Measurements from ENCODE around the gene ZNF543. TPM values are rescaled to one million over a fixed set of nuclear protein-coding genes. Genes with fewer than 3 reads are reported as not detected.
A peak's percentile ranks its signal among the peaks of the same experiment; 100 is the strongest.

The ZNF543 gene
- total RNA-seq, 2 experiments from 2014 or later: 4.0 to 4.3 TPM

DNA sequence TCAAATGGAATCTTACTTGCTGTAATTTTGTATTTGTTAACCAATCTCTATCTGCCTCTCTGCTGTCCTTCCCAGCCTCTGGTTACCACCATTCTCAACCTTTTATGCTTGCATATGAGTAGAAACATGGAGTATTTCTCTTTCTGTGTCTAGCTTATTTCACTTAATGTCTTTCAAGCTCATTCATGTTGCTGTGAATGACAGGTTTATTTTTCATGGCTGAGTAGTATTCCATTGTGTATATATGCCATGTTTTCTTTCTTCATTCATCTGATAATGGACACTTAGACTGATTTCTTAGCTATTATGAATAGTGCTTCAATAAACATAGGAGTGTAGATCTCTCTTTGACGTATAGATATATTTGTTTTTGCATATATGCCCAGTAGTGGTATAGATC lies 26.6 kb upstream of the ZNF543 start:
- Histone ChIP-seq H3K4me3 (ENCODE audit: low read length) (no peak overlapping the region), H3K9me3 (ENCODE audit: control insufficient read depth in 1 of 2, insufficient read depth in 1 of 2, low read length in 2 of 2) (peaks cover 39 to 65% of the 10 kb centered on the region in 2 experiments), H3K27ac (ENCODE audit: low read depth in 1 of 2, low read length in 2 of 2) (no peak overlapping the region), H3K27me3 (ENCODE audit: control insufficient read depth in 1 of 2, insufficient read depth in 2 of 2, low read length in 2 of 2) (no peaks in the 10 kb centered on the region), H3K36me3 (ENCODE audit: insufficient read depth, low read length) (peaks cover 72% of the 10 kb centered on the region), H3K4me1 (ENCODE audit: insufficient read depth, low read length) (no peaks in the 10 kb centered on the region)
- Mint-ChIP-seq H3K9me3 (peaks cover 35% of the 10 kb centered on the region), H3K4me1 (ENCODE audit: low read depth) (peaks cover 17% of the 10 kb centered on the region), H3K27ac (no peak overlapping the region), H3K27me3 (no peaks in the 10 kb centered on the region), H3K4me3 (peak overlapping the region; percentile 4), H3K36me3 (ENCODE audit: low read depth) (peaks cover 98% of the 10 kb centered on the region)
- no peak for DNase-seq
- TF ChIP-seq, protein P1, sequence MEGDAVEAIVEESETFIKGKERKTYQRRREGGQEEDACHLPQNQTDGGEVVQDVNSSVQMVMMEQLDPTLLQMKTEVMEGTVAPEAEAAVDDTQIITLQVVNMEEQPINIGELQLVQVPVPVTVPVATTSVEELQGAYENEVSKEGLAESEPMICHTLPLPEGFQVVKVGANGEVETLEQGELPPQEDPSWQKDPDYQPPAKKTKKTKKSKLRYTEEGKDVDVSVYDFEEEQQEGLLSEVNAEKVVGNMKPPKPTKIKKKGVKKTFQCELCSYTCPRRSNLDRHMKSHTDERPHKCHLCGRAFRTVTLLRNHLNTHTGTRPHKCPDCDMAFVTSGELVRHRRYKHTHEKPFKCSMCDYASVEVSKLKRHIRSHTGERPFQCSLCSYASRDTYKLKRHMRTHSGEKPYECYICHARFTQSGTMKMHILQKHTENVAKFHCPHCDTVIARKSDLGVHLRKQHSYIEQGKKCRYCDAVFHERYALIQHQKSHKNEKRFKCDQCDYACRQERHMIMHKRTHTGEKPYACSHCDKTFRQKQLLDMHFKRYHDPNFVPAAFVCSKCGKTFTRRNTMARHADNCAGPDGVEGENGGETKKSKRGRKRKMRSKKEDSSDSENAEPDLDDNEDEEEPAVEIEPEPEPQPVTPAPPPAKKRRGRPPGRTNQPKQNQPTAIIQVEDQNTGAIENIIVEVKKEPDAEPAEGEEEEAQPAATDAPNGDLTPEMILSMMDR (IDR thresholded peaks at IDR 0.05): no peak
- ChIA-PET POLR2A (no interaction called here), CTCF (no interaction called here)
- no peak for ATAC-seq (ENCODE audit: poor library complexity)
- intact Hi-C loops (cut with DNase I, micrococcal nuclease): no loop called here

DNA sequence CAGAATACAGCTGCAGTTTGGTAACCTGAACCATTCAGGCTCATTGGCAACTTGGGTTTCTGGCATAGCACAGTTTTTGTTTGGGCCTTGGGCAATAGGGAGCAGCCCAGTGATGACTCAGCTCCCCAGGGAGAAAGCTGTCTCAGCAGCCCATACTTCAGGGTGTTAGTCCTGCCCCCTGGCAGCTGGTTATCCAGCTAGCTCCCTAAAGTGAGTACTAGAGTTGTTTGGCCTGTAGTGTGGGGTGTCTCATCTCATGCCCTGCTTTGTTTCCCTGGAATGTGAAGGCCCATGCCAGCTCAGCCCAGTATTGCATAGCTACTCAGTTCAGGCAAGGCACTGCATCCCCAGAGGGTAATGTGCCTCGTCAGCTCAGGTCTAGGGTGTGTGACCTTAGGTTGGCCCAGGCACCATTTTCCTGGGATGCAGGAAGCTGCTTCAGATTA lies 18.2 kb upstream of the ZNF543 start:
- ChIA-PET POLR2A (no interaction called here), CTCF (no interaction called here)
- peaks cover 0 to 29% of the 10 kb centered on the region in 2 experiments for H3K9me3 ChIP-seq (ENCODE audit: control insufficient read depth in 1 of 2, insufficient read depth in 1 of 2, low read length in 2 of 2)
- Mint-ChIP-seq H3K9me3 (peaks cover 14% of the 10 kb centered on the region), H3K36me3 (ENCODE audit: low read depth) (peaks cover 84% of the 10 kb centered on the region), H3K4me1 (ENCODE audit: low read depth) (peaks cover 15% of the 10 kb centered on the region), H3K27ac (no peak overlapping the region), H3K4me3 (no peak overlapping the region), H3K27me3 (no peaks in the 10 kb centered on the region)
- intact Hi-C loops (cut with DNase I, micrococcal nuclease): no loop called here
- TF ChIP-seq, protein P1 (IDR thresholded peaks at IDR 0.05): no peak
- DNase-seq (no peak), ATAC-seq (ENCODE audit: poor library complexity) (no peak)
- H3K4me1 ChIP-seq (ENCODE audit: insufficient read depth, low read length): no peaks in the 10 kb centered on the region
- peaks cover 32% of the 10 kb centered on the region for H3K36me3 ChIP-seq (ENCODE audit: insufficient read depth, low read length)
- H3K27ac ChIP-seq (ENCODE audit: low read depth in 1 of 2, low read length in 2 of 2): no peak overlapping the region
- H3K4me3 ChIP-seq (ENCODE audit: low read length): no peak overlapping the region
- H3K27me3 ChIP-seq (ENCODE audit: control insufficient read depth in 1 of 2, insufficient read depth in 2 of 2, low read length in 2 of 2): no peaks in the 10 kb centered on the region

DNA sequence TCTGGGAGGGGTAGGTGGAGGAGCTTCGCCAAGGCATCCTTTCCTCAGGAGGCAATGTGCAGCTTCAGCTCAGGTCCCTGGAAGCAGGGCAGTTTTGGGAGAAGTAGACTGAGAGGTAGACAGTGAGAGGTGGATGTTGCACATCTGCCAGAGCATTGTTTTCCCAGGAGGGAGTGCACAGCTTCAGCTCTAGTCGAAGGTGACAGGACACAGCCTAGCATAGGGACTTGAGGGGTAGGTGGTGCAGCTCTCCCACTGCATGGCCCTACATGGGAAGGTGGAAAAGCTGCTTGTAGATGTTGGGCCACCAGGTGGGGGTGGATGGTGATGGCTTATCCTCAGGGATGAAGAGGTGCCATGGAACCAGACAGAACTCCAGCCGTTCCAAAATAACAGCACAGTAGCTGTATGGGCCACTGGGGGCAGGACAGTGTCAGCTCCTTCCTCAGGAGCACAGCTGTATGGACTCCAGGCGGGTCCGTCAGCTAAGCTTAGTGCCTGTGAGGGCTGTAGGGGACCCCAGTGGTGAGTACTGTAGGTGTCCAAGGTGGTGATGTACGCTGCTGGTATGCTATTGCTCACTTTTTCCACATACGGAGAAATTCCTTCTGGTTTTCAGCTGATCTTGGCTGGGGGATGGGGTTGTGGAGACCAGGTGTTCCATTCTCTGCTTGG lies 17.4 kb upstream of the ZNF543 start:
- CTCF ChIA-PET: no interaction called here
- H3K4me1 ChIP-seq (ENCODE audit: insufficient read depth, low read length): no peaks in the 10 kb centered on the region
- no peak for DNase-seq
- Mint-ChIP-seq H3K27ac (no peak overlapping the region), H3K4me1 (ENCODE audit: low read depth) (peaks cover 11% of the 10 kb centered on the region), H3K36me3 (ENCODE audit: low read depth) (peaks cover 76% of the 10 kb centered on the region), H3K9me3 (peaks cover 11% of the 10 kb centered on the region), H3K27me3 (no peaks in the 10 kb centered on the region), H3K4me3 (no peak overlapping the region)
- no peak for ATAC-seq (ENCODE audit: poor library complexity)
- intact Hi-C loops (cut with DNase I, micrococcal nuclease): no loop called here
- H3K9me3 ChIP-seq (ENCODE audit: control insufficient read depth in 1 of 2, insufficient read depth in 1 of 2, low read length in 2 of 2): peaks cover 0 to 29% of the 10 kb centered on the region in 2 experiments
- no peak overlapping the region for H3K27ac ChIP-seq (ENCODE audit: low read depth in 1 of 2, low read length in 2 of 2)
- H3K4me3 ChIP-seq (ENCODE audit: low read length): no peak overlapping the region
- POLR2A ChIA-PET: no interaction called here
- H3K27me3 ChIP-seq (ENCODE audit: control insufficient read depth in 1 of 2, insufficient read depth in 2 of 2, low read length in 2 of 2): no peaks in the 10 kb centered on the region
- TF ChIP-seq, protein P1 (IDR thresholded peaks at IDR 0.05): no peak
- H3K36me3 ChIP-seq (ENCODE audit: insufficient read depth, low read length): peaks cover 30% of the 10 kb centered on the region
